Stimulated activated CD8-positive, alpha-beta memory T cell treated with anti-CD3 and anti-CD28 coated beads, Interleukin-4, amount 100 ng/mL, for 4 hours (primary cell): Measurements from ENCODE around the gene DHRS7B.
"Not testable (repeated sequence)": the region's sequence is repeated elsewhere in the genome, so short reads cannot be mapped to it uniquely, and the experiment has no call there.

ENCODE experiments used
- DNase-seq, 2 donors: peaks; one replicate each; pipeline ENCODE4 v3.0.0-alpha.2; 2020; ENCODE audit warnings: low read depth in 2 of 2, low spot score in 1 of 2

The DHRS7B gene, protein sequence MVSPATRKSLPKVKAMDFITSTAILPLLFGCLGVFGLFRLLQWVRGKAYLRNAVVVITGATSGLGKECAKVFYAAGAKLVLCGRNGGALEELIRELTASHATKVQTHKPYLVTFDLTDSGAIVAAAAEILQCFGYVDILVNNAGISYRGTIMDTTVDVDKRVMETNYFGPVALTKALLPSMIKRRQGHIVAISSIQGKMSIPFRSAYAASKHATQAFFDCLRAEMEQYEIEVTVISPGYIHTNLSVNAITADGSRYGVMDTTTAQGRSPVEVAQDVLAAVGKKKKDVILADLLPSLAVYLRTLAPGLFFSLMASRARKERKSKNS

DNA sequence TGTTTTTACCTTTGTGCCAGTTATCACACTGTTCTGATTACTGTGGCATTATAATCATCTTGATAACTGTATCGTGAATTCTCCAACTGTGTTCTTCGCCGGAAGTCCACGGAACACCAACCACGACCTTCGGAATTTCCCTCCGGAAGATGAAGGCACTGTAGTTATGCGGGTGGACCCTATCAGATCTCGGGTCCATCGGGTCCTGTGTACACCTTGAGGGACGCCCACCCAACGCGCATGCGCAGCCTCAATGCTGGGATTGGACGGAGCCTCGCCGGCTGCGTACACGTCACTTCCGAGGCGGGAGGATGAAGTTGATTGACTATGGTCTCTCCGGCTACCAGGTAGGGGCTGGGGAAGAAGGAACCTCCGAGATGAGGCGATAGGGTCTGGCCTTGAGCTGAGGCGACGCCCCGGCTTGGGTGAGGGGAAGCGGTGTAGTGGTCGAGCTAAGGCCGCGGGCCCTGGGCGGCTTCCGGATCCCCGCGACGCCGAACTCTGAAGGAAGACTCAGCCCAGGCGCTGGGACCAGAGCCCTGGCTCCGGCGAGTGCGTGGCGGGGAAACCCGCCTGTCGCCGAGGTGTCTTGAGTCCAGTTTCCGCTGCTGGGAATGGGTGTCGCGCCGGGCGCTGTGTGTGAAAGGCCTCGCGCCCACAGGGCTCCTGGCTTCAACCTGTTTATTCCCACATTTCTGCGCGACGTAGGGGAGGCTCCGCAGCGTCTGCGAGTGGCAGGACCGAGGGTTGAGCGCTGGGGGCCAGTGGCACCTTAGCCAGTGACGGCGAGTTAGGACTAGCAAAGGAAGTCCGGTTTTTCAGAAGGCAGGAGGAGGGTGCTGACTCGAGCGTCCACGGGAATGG, at the start of gene DHRS7B:
TSS of gene DHRS7B (plus strand) at position 320 of the 864 bp plus-strand sequence. CDS start at position 328, 8 bp downstream.
- peak; percentile 96 to 98 for DNase-seq

DNA sequence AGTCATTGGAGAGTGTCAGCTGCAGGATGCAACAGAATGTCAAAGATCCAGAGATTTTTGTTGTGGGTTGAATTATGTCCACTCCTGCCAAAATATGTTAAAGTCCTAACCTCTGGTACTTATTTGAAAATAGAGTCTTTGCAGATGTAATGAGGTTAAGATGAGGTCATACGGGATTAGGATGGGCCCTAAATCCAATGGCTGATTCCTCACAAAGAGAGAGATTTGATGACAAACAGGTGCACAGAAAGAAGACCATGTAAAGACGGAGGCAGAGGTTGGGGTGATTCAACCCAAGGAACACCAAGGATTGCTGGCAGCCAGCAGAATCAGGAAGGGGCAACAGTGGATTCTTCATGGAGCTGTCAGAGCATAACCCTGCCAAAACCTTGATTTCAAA, 49.5 kb upstream of the DHRS7B start:
- no peak for DNase-seq

DNA sequence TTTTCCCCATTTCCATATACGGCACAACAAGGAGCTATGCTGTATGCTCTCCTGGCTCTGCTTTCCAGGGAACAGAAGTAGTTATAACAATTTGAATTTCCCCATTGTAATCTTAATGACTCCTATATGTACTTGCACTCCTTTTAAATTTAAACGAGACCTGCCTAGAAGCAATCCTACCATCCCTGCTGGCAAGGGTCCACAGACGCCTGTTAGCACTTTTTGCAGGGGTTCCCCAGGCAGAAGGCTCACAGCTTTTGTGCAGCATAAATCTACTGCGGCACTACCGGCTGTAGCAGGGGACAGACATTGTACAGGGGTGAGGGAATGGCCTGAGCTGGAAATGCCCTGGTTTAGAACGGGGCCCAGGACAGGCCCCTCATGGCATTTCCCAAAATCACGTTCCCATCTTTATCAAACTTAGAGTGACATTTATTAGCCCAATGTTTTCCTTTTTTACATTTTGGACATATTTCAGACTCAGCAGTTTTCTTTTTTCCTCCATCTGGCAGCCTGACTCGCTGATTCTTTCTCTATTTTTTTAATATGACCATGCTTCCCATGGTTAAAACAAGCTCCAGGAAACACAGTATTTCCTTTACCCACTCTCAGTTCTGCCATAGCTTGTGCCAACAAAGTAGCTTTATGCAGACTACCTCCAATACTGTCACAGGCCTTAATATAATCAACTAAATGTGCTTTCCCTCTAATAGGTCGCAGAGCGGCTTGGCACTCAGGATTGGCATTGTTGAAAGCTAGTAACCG, 48.6 kb upstream of the DHRS7B start:
- DNase-seq: no peak

DNA sequence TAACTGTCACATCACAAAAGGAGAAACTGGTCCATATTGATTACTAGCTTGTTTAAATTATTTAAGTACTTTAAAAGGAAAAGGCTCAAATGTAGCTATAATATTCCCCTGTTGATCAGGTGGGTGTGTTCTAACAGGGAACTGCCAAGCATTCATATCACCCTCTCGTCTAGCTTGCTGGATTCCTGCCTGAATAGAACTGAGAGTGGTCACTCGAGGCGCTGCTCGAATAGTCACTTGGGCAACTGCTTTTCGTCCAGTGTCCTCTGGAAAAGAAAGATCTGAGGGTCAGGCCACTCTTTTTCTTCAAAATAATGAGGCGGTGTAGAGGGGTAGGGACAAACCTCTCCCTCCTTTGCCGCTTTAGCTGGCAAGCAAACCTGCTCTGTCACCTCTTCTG, 47.6 kb upstream of the DHRS7B start:
- DNase-seq: no peak

DNA sequence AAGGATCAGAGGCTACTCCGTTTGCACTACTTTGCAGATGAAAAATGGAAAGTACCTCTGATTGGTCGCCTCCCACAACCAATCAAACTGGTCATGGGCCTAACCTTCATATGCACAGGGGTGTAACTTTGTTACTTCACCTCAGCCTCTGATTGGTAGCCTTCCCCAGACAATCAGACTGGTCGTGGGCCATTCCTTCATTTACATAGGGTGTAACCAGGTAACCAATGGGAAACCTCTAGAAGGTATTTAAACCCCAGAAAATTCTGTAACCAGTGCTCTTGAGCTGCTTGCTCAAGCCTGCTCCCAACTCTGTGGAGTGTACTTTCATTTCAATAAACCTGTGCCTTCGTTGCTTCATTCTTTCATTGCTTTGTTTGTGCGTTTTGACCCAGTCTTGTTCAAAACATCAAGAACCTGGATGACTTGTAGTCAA, 44.7 kb upstream of the DHRS7B start:
- DNase-seq: no peak

DNA sequence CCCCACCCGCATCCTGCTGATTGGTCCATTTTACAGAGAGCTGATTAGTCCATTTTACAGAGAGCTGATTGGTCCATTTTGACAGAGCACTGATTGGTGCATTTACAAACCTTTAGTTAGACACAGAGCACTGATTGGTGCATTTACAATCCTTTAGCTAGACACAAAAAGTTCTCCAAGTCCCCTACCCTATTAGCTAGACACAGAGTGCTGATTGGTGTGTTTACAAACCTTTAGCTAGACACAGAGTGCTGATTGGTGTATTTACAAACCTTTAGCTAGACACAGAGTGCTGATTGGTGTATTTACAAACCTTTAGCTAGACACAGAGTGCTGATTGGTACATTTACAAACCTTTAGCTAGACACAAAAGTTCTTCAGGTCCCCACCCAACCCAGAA, 41.5 kb upstream of the DHRS7B start:
- not testable (repeated sequence) for DNase-seq

DNA sequence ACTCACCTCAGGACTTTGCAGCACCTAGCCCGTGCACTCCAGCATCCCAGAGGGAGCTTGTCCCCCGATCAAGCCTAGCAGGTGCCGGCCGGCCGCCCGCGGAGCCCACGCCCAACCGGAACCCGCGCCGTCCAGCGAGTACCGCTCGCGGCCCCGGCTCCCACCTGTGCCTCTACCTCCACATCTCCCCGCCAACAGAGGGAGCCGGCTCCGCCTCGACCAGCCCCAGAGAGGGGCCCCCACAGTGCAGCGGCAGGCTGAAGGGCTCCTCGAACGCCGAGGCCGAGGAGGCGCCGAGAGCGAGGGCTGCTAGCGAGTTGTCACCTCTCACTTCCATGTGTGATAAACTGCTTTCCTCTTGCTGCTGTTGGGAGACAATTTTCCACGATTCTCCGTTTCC, 41.1 kb upstream of the DHRS7B start:
- no peak for DNase-seq

DNA sequence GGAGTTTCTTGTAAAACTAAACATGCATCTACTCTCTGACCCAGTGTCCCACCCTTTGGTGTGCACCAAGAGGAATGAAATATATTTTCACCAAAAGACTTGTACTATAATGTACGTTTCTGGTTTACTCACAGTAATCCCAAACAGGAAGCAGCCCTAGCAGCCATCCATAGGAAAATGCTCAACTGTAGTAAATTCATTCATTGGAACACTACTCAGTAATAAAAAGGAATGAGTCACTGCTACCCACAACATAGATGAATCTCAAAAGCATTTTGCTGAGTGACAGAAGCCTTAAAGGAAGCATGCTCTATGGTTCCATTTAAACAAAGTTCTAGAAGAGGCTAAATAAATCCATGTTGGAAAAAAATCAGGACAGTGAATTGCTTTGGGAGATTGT, 37.6 kb upstream of the DHRS7B start:
- DNase-seq: no peak

DNA sequence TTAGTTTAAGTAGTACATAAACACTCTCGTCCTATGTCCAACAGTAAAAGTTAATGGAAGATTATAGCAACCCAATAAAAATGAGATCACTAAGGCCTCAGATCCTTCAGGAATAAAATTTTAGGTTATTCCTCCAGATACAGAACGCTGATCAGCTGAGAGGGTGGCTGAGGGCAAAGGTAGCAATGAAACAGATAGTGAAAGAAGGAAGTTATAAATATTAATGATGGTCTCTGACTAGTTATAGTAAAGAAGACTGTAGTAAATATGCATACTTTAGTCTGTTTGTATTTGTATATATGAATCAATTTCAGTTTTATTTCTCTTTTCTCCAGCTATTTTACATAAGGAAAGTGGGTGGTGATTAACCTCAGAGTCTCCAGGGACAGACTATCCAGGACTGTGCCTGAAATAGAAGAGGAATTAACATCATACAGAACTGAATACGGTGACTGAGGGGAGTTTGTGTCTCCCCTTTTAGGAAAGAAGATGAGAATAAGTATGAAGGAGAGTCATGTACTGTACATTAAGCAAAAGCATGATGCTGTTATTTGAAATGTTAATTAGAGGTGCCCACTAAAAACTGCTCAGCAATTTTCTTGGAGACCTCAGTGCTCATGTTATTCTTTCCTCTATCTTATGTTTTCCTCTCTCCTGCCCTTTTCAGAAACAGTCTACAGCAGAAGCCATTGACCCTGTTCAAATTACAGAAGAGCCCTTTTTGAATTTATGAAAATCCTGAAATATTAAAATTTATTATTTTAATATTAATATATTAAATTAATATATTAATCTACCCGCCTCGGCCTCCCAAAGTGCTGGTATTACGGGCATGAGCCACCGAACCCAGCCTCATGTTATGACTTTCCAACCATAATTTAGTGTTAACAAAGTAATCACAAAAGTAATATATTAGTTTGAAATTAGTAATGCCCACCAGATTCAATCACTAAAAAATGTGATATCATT, 36.5 kb upstream of the DHRS7B start:
- DNase-seq: no peak

DNA sequence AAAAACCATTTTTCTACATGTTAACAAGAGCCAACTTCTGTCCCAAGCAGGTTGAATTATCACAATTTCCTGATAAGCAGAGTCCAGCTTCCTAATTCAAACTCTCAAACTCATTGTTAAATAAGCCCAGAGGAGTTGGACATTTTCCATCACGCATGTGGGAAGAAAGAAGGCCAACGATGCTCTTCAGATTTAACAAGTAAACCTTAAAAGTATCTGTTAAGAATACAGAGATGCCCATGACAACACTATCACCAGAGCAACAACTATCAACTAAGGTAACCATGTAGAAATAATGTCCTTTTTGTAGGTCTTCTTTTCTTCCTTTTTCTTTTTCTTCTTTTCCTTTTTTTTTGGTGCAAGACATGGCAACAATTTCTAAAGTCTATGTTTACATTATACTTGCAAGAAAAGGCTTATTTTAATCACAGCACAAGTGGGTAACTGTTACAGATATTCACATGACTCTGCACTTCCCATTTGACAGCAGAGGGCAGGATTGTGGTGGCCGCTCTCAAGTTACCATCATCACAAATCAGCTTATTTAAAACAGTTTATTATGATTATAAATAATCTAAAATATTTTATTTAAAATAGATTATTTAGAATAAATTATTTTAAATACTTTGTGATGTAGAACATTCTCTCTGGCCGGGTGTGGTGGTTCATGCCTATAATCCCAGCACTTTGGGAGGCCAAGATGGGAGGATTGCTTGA, 35.7 kb upstream of the DHRS7B start:
- DNase-seq: no peak

DNA sequence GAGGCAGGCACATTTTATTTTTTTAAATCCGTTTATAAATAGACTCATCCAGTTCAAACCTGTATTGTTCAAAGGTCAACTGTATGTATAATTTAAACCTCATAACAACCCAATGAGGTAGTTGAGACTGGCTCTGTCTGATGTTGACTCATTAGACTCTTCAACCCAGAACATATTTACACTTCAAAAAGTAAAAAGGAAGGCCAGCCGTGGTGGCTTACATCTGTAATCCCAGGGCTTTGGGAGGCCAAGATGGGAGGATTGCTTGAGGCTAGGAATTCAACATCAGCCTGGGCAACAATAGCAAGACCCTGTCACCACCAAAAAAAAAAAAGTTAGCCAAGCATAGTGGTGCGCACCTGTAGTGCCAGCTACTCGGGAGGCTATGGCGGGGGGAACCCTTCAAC, 32.5 kb upstream of the DHRS7B start:
- DNase-seq: no peak

DNA sequence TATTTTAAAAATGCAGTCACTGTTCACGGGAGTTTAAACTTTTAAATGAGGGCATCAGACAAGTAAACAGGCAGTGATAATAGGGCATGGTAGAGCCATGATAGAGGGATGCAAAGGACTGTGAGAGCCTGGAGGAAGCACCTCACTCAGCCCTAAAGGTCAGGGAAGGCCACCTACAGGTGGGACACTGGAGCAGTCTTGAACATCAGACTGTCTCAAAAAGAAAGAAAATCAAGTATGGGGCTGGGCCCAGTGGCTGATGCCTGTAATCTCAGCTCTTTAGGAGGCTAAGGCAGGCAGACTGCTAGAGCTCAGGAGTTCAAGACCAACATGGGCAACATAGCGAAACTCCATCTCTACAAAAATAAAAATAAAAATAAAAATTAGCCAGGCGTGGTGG, 31.0 kb upstream of the DHRS7B start:
- no peak for DNase-seq

DNA sequence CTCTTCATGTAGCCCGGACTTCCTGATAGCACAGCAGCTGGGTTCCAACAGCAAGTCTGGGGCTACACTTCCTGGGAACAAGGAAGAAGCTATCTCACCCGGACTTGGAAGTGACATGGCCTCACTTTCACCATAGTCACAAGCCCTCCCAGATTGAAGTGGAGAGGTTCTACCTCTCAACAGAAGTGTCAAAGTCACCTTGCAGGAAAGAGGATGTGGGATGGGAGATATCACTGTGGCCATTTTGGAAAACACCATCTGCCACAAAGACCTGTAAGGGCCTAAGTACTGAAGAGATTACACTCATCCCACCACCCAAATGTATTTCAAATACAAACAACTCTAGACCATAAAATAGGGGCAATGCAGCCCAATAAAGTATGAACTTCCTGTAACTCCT, 29.9 kb upstream of the DHRS7B start:
- no peak for DNase-seq

DNA sequence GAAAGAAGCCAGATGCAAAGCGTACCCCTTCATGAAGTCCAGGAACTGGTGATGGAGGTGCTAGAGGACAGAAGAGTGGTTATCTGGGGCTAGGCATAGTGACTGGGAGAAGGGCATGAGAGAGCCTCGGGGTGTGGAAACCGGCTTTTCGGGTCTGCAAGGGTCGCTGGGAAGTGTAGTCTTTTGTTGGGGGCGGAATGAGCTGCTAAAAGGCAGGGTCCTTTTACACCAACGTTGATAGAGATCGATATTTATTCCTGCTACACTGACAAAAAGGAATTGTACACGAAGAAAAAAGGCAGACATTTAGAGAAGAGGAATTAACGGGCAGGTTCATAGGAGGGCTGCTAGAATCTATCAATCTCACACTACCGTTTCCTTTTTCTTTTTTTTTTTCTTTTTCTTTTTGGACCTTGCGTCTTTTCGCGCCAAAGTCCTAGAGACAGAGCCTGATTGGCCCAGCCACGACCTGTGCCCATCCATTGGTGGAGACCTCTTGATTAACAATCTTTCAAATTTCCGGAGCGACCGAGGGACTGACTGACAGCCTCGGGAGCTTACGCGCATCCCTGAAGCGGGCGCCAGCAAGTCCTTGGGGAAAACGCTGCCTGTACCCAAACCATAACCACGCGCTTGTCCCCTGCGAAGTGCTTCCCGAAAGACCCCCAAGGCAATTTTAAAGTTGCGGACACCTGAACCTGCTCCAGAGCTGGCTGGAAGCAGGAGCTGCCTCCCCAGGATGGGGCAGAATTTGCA, 27.7 kb upstream of the DHRS7B start:
- DNase-seq: peak; percentile 13 to 14

DNA sequence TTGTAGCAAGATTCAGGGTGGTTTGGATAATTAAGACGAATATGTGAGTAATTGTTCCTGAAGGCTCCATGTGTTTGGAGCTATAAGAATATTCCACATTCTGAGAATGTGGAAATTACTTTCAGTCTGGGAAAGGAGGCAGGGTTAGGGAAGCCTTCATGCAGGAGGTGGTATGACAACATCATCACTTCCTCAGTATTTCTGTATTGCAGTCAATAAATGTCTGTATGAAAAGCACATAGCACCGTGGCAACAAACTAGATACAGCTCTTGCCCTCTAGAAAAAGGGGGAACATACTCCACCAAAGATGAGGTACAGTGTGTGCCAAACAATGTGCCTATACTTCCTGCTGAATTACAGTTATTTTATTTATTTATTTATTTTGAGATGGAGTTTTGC, 26.1 kb upstream of the DHRS7B start:
- DNase-seq: no peak

DNA sequence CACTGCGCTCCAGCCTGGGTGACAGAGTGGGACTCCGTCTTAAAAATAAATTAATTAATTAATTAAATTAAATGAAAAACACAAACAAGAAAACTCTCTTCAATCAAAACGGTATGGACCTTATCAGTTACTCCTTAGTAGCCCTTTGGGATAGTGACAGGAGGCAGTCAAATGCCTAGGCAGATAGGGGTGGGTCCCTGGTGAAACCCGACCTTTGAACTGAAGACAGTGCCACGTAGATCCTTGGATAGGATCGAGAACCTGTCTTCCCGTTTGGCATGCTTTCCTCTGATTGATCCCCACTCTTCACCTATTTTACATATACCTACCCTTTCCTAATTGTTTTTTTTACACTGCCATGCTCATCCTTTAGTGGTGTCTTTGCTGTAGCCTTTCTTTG, 22.2 kb upstream of the DHRS7B start:
- DNase-seq: no peak

DNA sequence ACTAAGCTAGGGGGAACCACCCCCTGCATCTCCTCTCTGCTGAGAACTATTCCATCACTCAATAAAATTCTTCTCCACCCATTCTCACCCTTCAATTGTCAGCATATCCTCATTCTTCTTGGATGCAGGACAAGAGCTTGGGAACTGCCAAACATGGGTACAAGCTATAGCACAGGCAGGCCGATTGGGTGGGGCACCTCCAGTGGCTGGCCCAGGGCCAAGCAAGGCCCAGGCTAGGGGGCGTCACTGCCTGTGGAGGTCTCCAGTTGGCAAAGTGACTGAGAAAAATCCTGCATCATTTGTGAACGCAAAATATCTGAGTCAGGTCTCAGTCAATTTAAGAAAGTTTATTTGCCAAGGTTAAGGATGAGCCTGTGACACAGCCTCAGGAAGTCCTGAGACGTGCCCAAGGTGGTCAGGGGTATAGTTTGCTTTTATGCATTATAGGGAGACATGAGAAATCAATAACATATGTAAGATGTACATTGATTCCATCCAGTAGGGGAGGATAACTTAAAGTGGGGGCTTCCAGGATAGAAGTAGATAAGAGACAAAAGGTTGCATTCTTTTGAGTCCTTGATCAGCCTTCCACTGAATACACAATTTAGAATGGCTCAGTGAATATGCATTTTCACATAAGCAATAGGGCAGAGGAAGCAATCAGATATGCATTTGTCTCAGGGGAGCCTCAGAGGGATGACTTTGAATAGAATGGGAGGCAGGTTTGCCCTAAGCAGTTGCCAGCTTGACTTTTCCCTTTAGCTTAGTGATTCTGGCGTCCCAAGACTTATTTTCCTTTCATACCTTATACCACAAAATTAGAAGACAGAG, 21.5 kb upstream of the DHRS7B start:
- no peak for DNase-seq

DNA sequence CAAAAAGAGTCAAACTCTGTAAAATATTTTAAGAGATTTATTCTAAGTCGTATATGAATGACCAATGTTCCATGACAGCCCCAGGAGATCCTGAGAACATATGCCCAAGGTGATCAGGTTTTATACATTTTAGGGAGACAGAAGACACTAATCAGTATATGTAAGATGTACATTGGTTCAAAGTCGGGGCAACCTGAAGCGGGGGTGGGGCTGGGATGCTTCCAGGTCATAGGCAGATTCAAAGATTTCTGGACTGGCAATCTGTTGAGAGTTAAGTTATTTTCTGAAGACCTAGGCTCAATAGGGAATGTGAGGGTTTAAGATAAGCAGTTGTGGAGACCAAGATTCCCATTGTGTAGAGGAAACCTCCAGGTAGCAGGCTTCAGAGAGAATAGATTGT, 20.4 kb upstream of the DHRS7B start:
- no peak for DNase-seq
